Measurements from ENCODE around the gene FAR2. TPM values are rescaled to one million over a fixed set of nuclear protein-coding genes. Genes with fewer than 3 reads are reported as not detected.

Gene FAR2
- total RNA-seq, 1 donor from 2014 or later: 12.5 TPM

- Histone ChIP-seq H3K27ac (ENCODE audit: low read depth, low read length) (no peak overlapping the region), H3K4me1 (ENCODE audit: control insufficient read depth in 3 of 3, insufficient read depth in 3 of 3, low read length in 3 of 3) (no peaks in the 10 kb centered on the region), H3K27me3 (ENCODE audit: control insufficient read depth in 3 of 3, insufficient read depth in 3 of 3, low read length in 3 of 3) (no peaks in the 10 kb centered on the region), H3K36me3 (ENCODE audit: control insufficient read depth in 3 of 3, insufficient read depth in 3 of 3, low read length in 3 of 3) (no peaks in the 10 kb centered on the region), H3K4me3 (ENCODE audit: low read length in 3 of 3) (no peak overlapping the region), H3K9me3 (ENCODE audit: control insufficient read depth in 3 of 3, low read length in 3 of 3) (no peaks in the 10 kb centered on the region), H3K9ac (ENCODE audit: low read depth in 1 of 3, low read length in 3 of 3) (no peak overlapping the region)
Measured at GRCh38 chr12:29200586-29200985, 51.5 kb downstream of the FAR2 start.

- no peak overlapping the region for H3K9ac ChIP-seq (ENCODE audit: low read depth in 1 of 3, low read length in 3 of 3)
- no peaks in the 10 kb centered on the region for H3K27me3 ChIP-seq (ENCODE audit: control insufficient read depth in 3 of 3, insufficient read depth in 3 of 3, low read length in 3 of 3)
- no peaks in the 10 kb centered on the region for H3K4me1 ChIP-seq (ENCODE audit: control insufficient read depth in 3 of 3, insufficient read depth in 3 of 3, low read length in 3 of 3)
- H3K9me3 ChIP-seq (ENCODE audit: control insufficient read depth in 3 of 3, low read length in 3 of 3): no peaks in the 10 kb centered on the region
- no peak overlapping the region for H3K4me3 ChIP-seq (ENCODE audit: low read length in 3 of 3)
- H3K27ac ChIP-seq (ENCODE audit: low read depth, low read length): no peak overlapping the region
- no peaks in the 10 kb centered on the region for H3K36me3 ChIP-seq (ENCODE audit: control insufficient read depth in 3 of 3, insufficient read depth in 3 of 3, low read length in 3 of 3)
Measured at GRCh38 chr12:29201296-29201695, 52.2 kb downstream of the FAR2 start.

- Histone ChIP-seq H3K36me3 (ENCODE audit: control insufficient read depth in 3 of 3, insufficient read depth in 3 of 3, low read length in 3 of 3) (no peaks in the 10 kb centered on the region), H3K27me3 (ENCODE audit: control insufficient read depth in 3 of 3, insufficient read depth in 3 of 3, low read length in 3 of 3) (no peaks in the 10 kb centered on the region), H3K9ac (ENCODE audit: low read depth in 1 of 3, low read length in 3 of 3) (no peak overlapping the region), H3K27ac (ENCODE audit: low read depth, low read length) (no peak overlapping the region), H3K4me3 (ENCODE audit: low read length in 3 of 3) (no peak overlapping the region), H3K9me3 (ENCODE audit: control insufficient read depth in 3 of 3, low read length in 3 of 3) (no peaks in the 10 kb centered on the region), H3K4me1 (ENCODE audit: control insufficient read depth in 3 of 3, insufficient read depth in 3 of 3, low read length in 3 of 3) (peaks cover 0 to 4% (median 0%) of the 10 kb centered on the region in 3 donors)
Measured at GRCh38 chr12:29201746-29202145, 52.7 kb downstream of the FAR2 start.

- no peaks in the 10 kb centered on the region for H3K9me3 ChIP-seq (ENCODE audit: control insufficient read depth in 3 of 3, low read length in 3 of 3)
Measured at GRCh38 chr12:29204521-29204920, 55.4 kb downstream of the FAR2 start.

GRCh38 chr12:29207120-29207519 lies 58.0 kb downstream of the FAR2 start:
- no peak overlapping the region for H3K27ac ChIP-seq (ENCODE audit: low read depth, low read length)
- no peaks in the 10 kb centered on the region for H3K9me3 ChIP-seq (ENCODE audit: control insufficient read depth in 3 of 3, low read length in 3 of 3)
- no peak overlapping the region for H3K4me3 ChIP-seq (ENCODE audit: low read length in 3 of 3)
- H3K36me3 ChIP-seq (ENCODE audit: control insufficient read depth in 3 of 3, insufficient read depth in 3 of 3, low read length in 3 of 3): no peaks in the 10 kb centered on the region
- H3K9ac ChIP-seq (ENCODE audit: low read depth in 1 of 3, low read length in 3 of 3): no peak overlapping the region
- H3K4me1 ChIP-seq (ENCODE audit: control insufficient read depth in 3 of 3, insufficient read depth in 3 of 3, low read length in 3 of 3): peaks cover 0 to 5% (median 2%) of the 10 kb centered on the region in 3 donors
- no peaks in the 10 kb centered on the region for H3K27me3 ChIP-seq (ENCODE audit: control insufficient read depth in 3 of 3, insufficient read depth in 3 of 3, low read length in 3 of 3)

More at GRCh38 chr12:29204521-29204920, 55.4 kb downstream of the FAR2 start:
- Histone ChIP-seq H3K27me3 (ENCODE audit: control insufficient read depth in 3 of 3, insufficient read depth in 3 of 3, low read length in 3 of 3) (no peaks in the 10 kb centered on the region), H3K4me1 (ENCODE audit: control insufficient read depth in 3 of 3, insufficient read depth in 3 of 3, low read length in 3 of 3) (peaks cover 0 to 5% (median 2%) of the 10 kb centered on the region in 3 donors), H3K36me3 (ENCODE audit: control insufficient read depth in 3 of 3, insufficient read depth in 3 of 3, low read length in 3 of 3) (no peaks in the 10 kb centered on the region), H3K9ac (ENCODE audit: low read depth in 1 of 3, low read length in 3 of 3) (no peak overlapping the region), H3K27ac (ENCODE audit: low read depth, low read length) (no peak overlapping the region), H3K4me3 (ENCODE audit: low read length in 3 of 3) (no peak overlapping the region)

- Histone ChIP-seq H3K27me3 (ENCODE audit: control insufficient read depth in 3 of 3, insufficient read depth in 3 of 3, low read length in 3 of 3) (no peaks in the 10 kb centered on the region), H3K36me3 (ENCODE audit: control insufficient read depth in 3 of 3, insufficient read depth in 3 of 3, low read length in 3 of 3) (no peaks in the 10 kb centered on the region)
Measured at GRCh38 chr12:29208060-29208459, 59.0 kb downstream of the FAR2 start.

GRCh38 chr12:29208936-29209701 lies 60.0 kb downstream of the FAR2 start:
- peaks cover 0 to 5% (median 4%) of the 10 kb centered on the region in 3 donors for H3K4me1 ChIP-seq (ENCODE audit: control insufficient read depth in 3 of 3, insufficient read depth in 3 of 3, low read length in 3 of 3)
- no peaks in the 10 kb centered on the region for H3K36me3 ChIP-seq (ENCODE audit: control insufficient read depth in 3 of 3, insufficient read depth in 3 of 3, low read length in 3 of 3)
- no peaks in the 10 kb centered on the region for H3K27me3 ChIP-seq (ENCODE audit: control insufficient read depth in 3 of 3, insufficient read depth in 3 of 3, low read length in 3 of 3)
- H3K9ac ChIP-seq (ENCODE audit: low read depth in 1 of 3, low read length in 3 of 3): no peak overlapping the region
- H3K4me3 ChIP-seq (ENCODE audit: low read length in 3 of 3): no peak overlapping the region
- no peak overlapping the region for H3K27ac ChIP-seq (ENCODE audit: low read depth, low read length)
- H3K9me3 ChIP-seq (ENCODE audit: control insufficient read depth in 3 of 3, low read length in 3 of 3): no peaks in the 10 kb centered on the region

More at GRCh38 chr12:29208060-29208459, 59.0 kb downstream of the FAR2 start:
- H3K9ac ChIP-seq (ENCODE audit: low read depth in 1 of 3, low read length in 3 of 3): no peak overlapping the region
- H3K27ac ChIP-seq (ENCODE audit: low read depth, low read length): no peak overlapping the region
- no peaks in the 10 kb centered on the region for H3K9me3 ChIP-seq (ENCODE audit: control insufficient read depth in 3 of 3, low read length in 3 of 3)
- H3K4me3 ChIP-seq (ENCODE audit: low read length in 3 of 3): no peak overlapping the region
- H3K4me1 ChIP-seq (ENCODE audit: control insufficient read depth in 3 of 3, insufficient read depth in 3 of 3, low read length in 3 of 3): peaks cover 0 to 5% (median 4%) of the 10 kb centered on the region in 3 donors

- Histone ChIP-seq H3K4me3 (ENCODE audit: low read length in 3 of 3) (no peak overlapping the region), H3K27me3 (ENCODE audit: control insufficient read depth in 3 of 3, insufficient read depth in 3 of 3, low read length in 3 of 3) (no peaks in the 10 kb centered on the region)
Measured at GRCh38 chr12:29211696-29212095, 62.6 kb downstream of the FAR2 start.

GRCh38 chr12:29212682-29213403 lies 63.8 kb downstream of the FAR2 start:
- Histone ChIP-seq H3K4me1 (ENCODE audit: control insufficient read depth in 3 of 3, insufficient read depth in 3 of 3, low read length in 3 of 3) (peaks cover 0 to 4% (median 2%) of the 10 kb centered on the region in 3 donors), H3K9ac (ENCODE audit: low read depth in 1 of 3, low read length in 3 of 3) (no peak overlapping the region), H3K9me3 (ENCODE audit: control insufficient read depth in 3 of 3, low read length in 3 of 3) (no peaks in the 10 kb centered on the region), H3K36me3 (ENCODE audit: control insufficient read depth in 3 of 3, insufficient read depth in 3 of 3, low read length in 3 of 3) (no peaks in the 10 kb centered on the region), H3K27me3 (ENCODE audit: control insufficient read depth in 3 of 3, insufficient read depth in 3 of 3, low read length in 3 of 3) (no peaks in the 10 kb centered on the region), H3K27ac (ENCODE audit: low read depth, low read length) (no peak overlapping the region), H3K4me3 (ENCODE audit: low read length in 3 of 3) (no peak overlapping the region)

More at GRCh38 chr12:29211696-29212095, 62.6 kb downstream of the FAR2 start:
- H3K4me1 ChIP-seq (ENCODE audit: control insufficient read depth in 3 of 3, insufficient read depth in 3 of 3, low read length in 3 of 3): peaks cover 0 to 4% (median under 1%) of the 10 kb centered on the region in 3 donors
- H3K9me3 ChIP-seq (ENCODE audit: control insufficient read depth in 3 of 3, low read length in 3 of 3): no peaks in the 10 kb centered on the region
- no peak overlapping the region for H3K27ac ChIP-seq (ENCODE audit: low read depth, low read length)
- no peak overlapping the region for H3K9ac ChIP-seq (ENCODE audit: low read depth in 1 of 3, low read length in 3 of 3)
- H3K36me3 ChIP-seq (ENCODE audit: control insufficient read depth in 3 of 3, insufficient read depth in 3 of 3, low read length in 3 of 3): no peaks in the 10 kb centered on the region

GRCh38 chr12:29216266-29216665 lies 67.2 kb downstream of the FAR2 start:
- Histone ChIP-seq H3K9me3 (ENCODE audit: control insufficient read depth in 3 of 3, low read length in 3 of 3) (no peaks in the 10 kb centered on the region), H3K4me3 (ENCODE audit: low read length in 3 of 3) (no peak overlapping the region), H3K27ac (ENCODE audit: low read depth, low read length) (no peak overlapping the region), H3K36me3 (ENCODE audit: control insufficient read depth in 3 of 3, insufficient read depth in 3 of 3, low read length in 3 of 3) (no peaks in the 10 kb centered on the region), H3K27me3 (ENCODE audit: control insufficient read depth in 3 of 3, insufficient read depth in 3 of 3, low read length in 3 of 3) (no peaks in the 10 kb centered on the region), H3K4me1 (ENCODE audit: control insufficient read depth in 3 of 3, insufficient read depth in 3 of 3, low read length in 3 of 3) (peaks cover 0 to 2% (median 2%) of the 10 kb centered on the region in 3 donors), H3K9ac (ENCODE audit: low read depth in 1 of 3, low read length in 3 of 3) (no peak overlapping the region)
